Hepatocyte (in vitro differentiated cells): ENCODE data around the gene KANK2.

ENCODE experiments used
- EZH2 ChIP-seq: fragments of 200-600 bp; sonication (generic); IDR thresholded peaks from 2 replicates; pipeline ENCODE4 v1.6.1; 2016; ENCODE audit warnings: antibody characterized with exemption, mild to moderate bottlenecking, borderline replicate concordance
- EZH2phosphoT487 ChIP-seq: fragments of 200-600 bp; sonication (generic); IDR thresholded peaks from one replicate; pipeline ENCODE4 v1.6.1; 2018; ENCODE audit warnings: antibody characterized with exemption, mild to moderate bottlenecking, low read depth, moderate library complexity; ENCODE audit not compliant: unreplicated experiment, severe bottlenecking
- TF ChIP-seq, protein P1 (sequence below): fragments of 200-600 bp; sonication (generic); IDR thresholded peaks from 2 replicates; pipeline ENCODE4 v1.5.1; 2016; ENCODE audit warnings: antibody characterized with exemption, mild to moderate bottlenecking; ENCODE audit not compliant: poor library complexity

DNA sequence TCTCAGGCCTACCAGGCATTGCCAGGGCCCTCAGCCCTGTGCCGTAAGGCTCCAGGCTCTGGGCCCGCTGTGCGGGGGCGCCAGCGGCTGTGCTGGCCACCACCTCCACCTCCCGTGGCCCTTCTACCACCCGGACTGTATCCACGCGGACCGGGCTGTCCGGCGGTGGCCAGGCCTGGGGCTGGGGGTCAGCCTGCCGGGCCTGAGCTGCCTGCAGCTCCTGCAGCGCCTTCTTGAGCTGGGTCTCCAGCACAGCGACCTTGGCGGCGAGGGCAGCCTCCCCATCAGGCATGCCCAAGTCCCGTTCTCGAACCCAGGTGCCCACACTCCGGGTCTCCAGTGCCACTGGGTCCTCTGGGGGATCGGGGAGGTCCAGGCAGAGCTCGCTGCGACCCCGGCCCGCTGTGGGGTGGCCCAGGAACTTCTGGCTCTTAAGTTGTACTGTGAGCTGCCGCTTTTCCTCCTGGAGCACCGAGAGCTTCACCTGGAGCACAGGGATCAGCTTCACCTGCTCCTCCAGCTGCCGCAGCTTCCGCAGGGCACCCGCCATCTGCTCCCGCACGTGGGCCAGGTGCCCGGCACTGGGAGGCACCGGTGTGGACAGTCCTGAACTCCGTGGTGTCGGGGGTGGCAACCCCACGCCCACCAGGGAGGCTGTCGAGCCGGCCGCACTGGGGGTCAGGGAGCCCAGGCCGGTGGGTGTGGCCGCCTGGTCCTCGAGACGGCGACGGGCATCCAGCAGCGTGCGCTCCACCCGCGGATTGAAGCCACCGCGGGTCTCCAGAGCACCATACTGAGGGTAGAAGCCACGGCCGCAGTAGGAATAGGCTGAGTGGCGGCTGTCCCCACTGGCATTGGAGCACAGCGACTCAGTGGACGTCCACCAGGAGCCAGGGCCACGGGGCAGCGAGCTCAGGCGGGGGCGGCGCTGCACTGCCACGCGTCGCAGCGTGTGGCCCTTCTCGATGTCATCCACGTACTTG, 4.1 kb downstream of the KANK2 start:
- TF ChIP-seq, protein P1, sequence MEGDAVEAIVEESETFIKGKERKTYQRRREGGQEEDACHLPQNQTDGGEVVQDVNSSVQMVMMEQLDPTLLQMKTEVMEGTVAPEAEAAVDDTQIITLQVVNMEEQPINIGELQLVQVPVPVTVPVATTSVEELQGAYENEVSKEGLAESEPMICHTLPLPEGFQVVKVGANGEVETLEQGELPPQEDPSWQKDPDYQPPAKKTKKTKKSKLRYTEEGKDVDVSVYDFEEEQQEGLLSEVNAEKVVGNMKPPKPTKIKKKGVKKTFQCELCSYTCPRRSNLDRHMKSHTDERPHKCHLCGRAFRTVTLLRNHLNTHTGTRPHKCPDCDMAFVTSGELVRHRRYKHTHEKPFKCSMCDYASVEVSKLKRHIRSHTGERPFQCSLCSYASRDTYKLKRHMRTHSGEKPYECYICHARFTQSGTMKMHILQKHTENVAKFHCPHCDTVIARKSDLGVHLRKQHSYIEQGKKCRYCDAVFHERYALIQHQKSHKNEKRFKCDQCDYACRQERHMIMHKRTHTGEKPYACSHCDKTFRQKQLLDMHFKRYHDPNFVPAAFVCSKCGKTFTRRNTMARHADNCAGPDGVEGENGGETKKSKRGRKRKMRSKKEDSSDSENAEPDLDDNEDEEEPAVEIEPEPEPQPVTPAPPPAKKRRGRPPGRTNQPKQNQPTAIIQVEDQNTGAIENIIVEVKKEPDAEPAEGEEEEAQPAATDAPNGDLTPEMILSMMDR, result no peak
- no peak for TF ChIP-seq EZH2phosphoT487
- no peak for TF ChIP-seq EZH2
